Activated T-cell treated with anti-CD3 and anti-CD28 coated beads, Interleukin-2, amount 50 U/mL, for 48 hours (primary cell): ENCODE measurements around the gene REM2.

Source experiments
- DNase-seq, 2 experiments: peaks; one replicate each; pipeline ENCODE4 v3.0.0-alpha.2; 2020

REM2 gene

GRCh38 chr14:22883173-22883976, at the start of gene REM2:
Gene REM2, plus strand, starts transcription at chr14:22883222. Its CDS starts 66 bp downstream, at chr14:22883288.
- no peak for DNase-seq

GRCh38 chr14:22835505-22835904, 47.5 kb upstream of the REM2 start:
- DNase-seq: no peak

- no peak for DNase-seq
Observed at GRCh38 chr14:22836301-22837113, 46.5 kb upstream of the REM2 start, which contains the start of gene MMP14. Gene MMP14, plus strand, starts transcription at chr14:22836585. Its CDS starts 233 bp downstream, at chr14:22836818.

GRCh38 chr14:22837114-22837749, 45.8 kb upstream of the REM2 start:
- DNase-seq: no peak

- no peak for DNase-seq
Observed at GRCh38 chr14:22837750-22838538, 45.1 kb upstream of the REM2 start.

- DNase-seq: no peak
Observed at GRCh38 chr14:22838631-22839041, 44.4 kb upstream of the REM2 start.

GRCh38 chr14:22839159-22839779, 43.8 kb upstream of the REM2 start:
- DNase-seq: no peak

- no peak for DNase-seq
Observed at GRCh38 chr14:22841311-22841710, 41.7 kb upstream of the REM2 start.

GRCh38 chr14:22841769-22842168, 41.3 kb upstream of the REM2 start:
- no peak for DNase-seq

GRCh38 chr14:22842211-22843122, 40.6 kb upstream of the REM2 start:
- no peak for DNase-seq

GRCh38 chr14:22843123-22843925, 39.7 kb upstream of the REM2 start:
- no peak for DNase-seq

- no peak for DNase-seq
Observed at GRCh38 chr14:22844221-22845102, 38.6 kb upstream of the REM2 start.

- no peak for DNase-seq
Observed at GRCh38 chr14:22845103-22845394, 38.0 kb upstream of the REM2 start.

- no peak for DNase-seq
Observed at GRCh38 chr14:22845821-22846625, 37.0 kb upstream of the REM2 start.

- no peak for DNase-seq
Observed at GRCh38 chr14:22846811-22847307, 36.2 kb upstream of the REM2 start.

- DNase-seq: no peak
Observed at GRCh38 chr14:22847661-22848341, 35.2 kb upstream of the REM2 start.

GRCh38 chr14:22848351-22849164, 34.5 kb upstream of the REM2 start:
- DNase-seq: no peak
